A673 (cell line): ENCODE data around the gene RNU6-8.

Experiments
- EZH2 ChIP-seq: fragments of 200-600 bp; sonication (generic); IDR thresholded peaks from 2 replicates; pipeline ENCODE4 v1.6.1; 2017; ENCODE audit warnings: borderline replicate concordance, low read depth, mild to moderate bottlenecking, mixed read lengths, antibody characterized with exemption, low read length; ENCODE audit not compliant: poor library complexity, severe bottlenecking
- TF ChIP-seq, protein P1 (sequence below): fragments of 300-800, 200-600 bp; sonication (generic); conservative IDR thresholded peaks from 2 replicates; pipeline ENCODE4 v1.5.1; 2017; ENCODE audit warnings: low read depth, mild to moderate bottlenecking, antibody characterized with exemption, low read length, moderate library complexity, mixed read lengths

GRCh38 chr14:32166924-32167323 lies 36.1 kb downstream of the RNU6-8 start:
- TF ChIP-seq, protein P1, sequence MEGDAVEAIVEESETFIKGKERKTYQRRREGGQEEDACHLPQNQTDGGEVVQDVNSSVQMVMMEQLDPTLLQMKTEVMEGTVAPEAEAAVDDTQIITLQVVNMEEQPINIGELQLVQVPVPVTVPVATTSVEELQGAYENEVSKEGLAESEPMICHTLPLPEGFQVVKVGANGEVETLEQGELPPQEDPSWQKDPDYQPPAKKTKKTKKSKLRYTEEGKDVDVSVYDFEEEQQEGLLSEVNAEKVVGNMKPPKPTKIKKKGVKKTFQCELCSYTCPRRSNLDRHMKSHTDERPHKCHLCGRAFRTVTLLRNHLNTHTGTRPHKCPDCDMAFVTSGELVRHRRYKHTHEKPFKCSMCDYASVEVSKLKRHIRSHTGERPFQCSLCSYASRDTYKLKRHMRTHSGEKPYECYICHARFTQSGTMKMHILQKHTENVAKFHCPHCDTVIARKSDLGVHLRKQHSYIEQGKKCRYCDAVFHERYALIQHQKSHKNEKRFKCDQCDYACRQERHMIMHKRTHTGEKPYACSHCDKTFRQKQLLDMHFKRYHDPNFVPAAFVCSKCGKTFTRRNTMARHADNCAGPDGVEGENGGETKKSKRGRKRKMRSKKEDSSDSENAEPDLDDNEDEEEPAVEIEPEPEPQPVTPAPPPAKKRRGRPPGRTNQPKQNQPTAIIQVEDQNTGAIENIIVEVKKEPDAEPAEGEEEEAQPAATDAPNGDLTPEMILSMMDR: no peak
- no peak for TF ChIP-seq EZH2
